Breast epithelium (tissue), 3 donors: ENCODE measurements around the gene WDR47.

Experiments
- CTCF ChIP-seq, 3 donors: fragments of 450-650 bp; IDR thresholded peaks; one replicate each; pipeline ENCODE4 v1.5.1; 2016 to 2017; ENCODE audit warnings: antibody characterized with exemption in 3 of 3, mild to moderate bottlenecking in 3 of 3, moderate library complexity in 3 of 3
- POLR2A ChIP-seq: fragments of 450-650 bp; IDR thresholded peaks from one replicate; pipeline ENCODE4 v1.6.1; 2016; ENCODE audit warnings: antibody characterized with exemption, mild to moderate bottlenecking, moderate library complexity

- TF ChIP-seq CTCF (IDR thresholded peaks at IDR 0.05) (no peak), POLR2A (no peak)
These were observed 88.5 kb downstream of the WDR47 start for GRCh38 chr1:108953452-108953851.
